GM19240 (cell line): Measurements from ENCODE around the gene ATP11A.

Experiments used
- DNase-seq: peaks from one replicate; pipeline ENCODE4 v3.0.0; 2011; ENCODE audit warnings: low spot score; ENCODE audit not compliant: insufficient read length

The ATP11A gene

DNA sequence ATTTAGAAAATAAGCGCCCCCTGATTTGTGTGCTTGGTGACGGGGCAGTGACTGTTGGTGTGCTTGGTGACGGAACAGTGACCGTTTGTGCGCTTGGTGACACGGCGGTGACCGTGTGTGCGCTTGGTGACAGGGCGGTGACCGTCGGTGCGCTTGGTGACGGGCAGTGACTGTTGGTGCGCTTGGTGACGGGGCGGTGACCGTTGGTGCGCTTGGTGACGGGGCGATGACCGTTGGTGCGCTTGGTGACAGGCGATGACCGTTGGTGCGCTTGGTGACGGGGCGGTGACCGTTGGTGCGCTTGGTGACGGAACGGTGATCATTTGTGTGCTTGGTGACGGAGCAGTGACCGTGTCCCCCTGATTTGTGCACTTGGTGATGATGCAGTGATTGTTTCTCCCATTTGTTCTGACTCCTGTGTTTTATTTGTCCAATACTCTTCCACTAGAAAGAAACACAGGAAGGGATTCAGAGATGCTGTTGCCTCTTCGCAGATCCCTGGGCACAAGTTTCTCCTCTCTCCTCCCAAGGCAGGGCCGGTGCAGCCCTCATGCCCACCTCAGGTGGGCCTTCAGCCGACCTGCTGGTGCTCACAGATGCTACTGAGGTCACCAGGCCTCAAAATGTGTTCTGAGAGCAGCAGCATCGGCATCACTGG, 128.3 kb downstream of the ATP11A start:
- no peak for DNase-seq

DNA sequence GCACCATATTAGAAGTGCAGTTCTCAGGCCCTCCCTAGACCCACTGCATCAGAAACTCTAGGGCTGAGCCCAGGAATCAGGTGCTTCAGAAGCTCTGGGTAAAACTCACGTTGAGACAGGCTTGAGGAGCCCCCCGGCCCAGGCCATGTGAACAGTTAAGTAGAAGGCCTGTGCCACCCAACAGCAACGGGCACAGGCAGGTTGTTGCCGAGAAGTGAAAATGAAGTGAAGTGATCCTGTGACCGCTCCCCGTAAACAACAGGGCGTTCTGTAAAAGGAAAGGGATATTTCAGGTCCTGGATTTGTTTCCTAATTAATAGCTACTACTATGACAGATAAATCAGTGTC, 128.8 kb downstream of the ATP11A start:
- no peak for DNase-seq

DNA sequence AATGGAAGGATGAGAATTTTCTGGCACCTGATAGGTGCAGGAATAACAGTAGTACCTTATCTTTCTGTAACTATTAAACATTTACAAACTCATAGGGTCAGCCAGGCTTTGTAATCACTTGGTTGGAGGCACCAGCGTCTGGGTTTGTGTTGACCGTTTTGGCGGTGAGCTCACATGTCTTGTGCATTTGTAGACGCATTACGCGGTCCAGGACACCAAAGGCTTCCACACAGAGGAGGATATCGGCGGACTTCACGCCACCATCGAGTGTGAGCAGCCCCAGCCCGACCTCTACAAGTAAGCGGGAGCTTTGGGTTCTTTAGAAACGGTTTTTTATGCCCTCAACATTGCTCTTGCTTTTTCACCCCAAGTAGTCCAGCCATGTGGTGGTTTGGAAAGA, 129.3 kb downstream of the ATP11A start:
- DNase-seq = no peak

DNA sequence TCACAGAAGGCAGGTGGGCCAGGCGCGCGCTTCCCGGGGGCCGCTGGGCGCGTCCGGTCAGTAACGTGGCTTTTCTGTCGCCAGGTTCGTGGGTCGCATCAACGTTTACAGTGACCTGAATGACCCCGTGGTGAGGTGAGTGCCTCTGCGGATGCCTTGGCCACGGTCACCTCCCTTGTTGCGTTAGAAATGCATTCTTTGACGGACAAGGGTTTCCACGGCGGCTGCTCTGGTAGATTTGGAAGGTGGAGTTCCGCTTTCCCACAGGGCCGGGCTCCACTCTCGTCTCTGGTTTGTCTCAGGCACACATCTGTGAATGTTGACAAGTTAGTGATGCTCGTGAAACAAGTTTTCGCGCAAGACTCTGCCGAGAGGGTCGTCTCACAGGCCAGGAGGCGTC, 130.0 kb downstream of the ATP11A start:
- no peak for DNase-seq

DNA sequence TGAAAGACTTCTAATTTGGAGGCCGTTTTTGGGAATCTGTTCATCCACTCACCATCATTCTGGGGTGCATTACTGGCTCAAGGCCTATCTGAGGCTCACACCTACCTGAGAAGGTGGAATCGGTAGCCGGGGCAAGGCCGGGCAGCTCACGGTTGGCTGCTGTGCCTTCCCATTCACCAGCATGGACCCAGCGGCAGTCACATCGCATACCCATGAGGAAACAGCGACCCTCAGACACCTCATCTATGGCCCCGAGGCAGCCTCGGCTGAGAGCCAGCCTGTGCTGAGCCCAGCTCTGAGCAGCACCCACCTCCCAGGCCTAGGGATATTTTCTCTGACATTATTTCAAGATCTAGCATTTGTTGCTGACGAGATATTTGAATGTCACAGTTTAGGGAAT, 130.5 kb downstream of the ATP11A start:
- DNase-seq = no peak

DNA sequence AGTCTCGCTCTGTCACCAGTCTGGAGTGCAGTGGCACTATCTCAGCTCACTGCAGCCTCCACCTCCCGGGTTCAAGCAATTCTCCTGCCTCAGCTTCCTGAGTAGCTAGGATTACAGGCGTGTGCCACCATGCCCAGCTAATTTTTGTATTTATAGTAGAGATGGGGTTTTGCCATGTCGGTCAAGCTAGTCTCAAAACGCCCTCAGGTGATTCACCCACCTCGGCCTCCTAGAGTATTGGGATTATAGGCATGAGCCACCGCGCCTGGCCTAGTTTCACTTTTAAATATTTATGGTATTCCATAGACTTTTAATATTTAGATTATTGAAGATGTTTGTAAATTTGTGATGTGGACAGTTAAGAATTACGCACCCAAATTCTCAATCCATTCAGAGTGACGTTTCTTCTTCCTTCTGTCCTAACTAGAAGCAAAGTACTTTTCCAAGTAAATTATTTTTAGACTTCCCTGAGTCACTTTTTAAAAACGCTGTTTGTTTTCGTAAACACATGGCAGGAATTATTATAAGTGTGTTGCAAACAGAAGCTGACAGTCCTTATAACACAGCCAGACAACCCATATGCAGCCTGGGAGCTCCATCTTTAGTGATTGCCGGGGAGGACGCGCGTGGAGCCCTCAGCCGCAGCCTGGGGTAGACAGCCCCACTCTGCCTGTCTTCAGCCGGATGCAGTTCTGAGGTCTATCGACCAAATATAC, 131.7 kb downstream of the ATP11A start:
- no peak for DNase-seq

DNA sequence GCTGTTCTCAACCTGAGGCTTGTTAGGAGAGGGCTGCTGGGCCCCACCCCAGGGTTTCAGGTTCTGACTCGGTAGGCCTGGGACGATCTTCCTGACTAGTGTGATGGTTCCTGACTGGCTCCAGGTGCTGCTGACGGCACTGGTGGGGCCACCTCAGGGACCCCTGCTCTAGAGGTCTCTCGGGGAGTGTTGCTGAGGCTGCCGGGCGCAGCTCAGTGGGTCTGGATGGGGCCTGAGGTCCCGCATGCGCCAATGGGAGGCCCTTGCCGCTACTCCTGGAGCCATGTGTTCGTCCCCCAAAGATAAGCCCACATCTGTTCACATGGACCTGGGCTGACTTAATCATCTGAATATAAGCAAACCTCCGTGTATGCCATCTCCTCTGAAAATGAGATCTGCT, 133.0 kb downstream of the ATP11A start:
- no peak for DNase-seq

DNA sequence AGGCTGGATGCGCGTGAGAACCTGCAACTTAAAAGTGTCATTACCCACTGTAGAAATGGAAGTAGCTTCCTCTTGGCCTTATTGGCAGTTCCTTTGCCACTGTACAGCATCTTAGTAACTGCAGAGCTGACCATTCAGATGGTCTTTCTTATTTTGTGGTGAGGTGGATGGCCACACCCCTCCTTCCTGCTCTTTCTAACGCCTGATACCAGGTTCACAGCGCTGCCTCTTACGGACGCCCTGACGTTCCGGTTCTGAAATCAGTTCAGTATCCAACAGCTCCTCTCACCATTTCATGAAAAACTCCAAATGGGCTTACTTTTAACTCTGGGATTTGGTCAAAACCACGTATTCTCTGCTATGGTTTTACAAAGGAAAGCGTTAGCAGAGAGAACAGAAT, 134.6 kb downstream of the ATP11A start:
- no peak for DNase-seq

DNA sequence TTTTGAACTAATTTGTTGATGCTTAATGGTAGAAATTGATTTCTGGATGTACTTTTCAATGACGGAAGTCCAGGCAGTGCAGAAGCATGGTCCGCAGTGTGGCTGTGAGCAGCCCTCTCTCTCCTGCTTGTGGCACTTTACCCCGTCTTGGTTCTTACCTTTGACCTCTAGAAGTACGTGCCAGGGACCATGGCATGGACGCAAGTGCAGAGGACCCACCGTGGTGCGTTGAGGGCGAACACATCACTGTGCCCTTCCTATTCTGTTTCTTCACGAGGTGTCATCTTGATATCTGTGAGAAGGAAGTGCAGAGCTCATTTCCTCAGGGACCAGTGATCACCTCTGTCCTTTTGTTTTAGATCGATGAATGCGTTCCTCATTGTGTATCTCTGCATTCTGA, 135.2 kb downstream of the ATP11A start:
- no peak for DNase-seq

DNA sequence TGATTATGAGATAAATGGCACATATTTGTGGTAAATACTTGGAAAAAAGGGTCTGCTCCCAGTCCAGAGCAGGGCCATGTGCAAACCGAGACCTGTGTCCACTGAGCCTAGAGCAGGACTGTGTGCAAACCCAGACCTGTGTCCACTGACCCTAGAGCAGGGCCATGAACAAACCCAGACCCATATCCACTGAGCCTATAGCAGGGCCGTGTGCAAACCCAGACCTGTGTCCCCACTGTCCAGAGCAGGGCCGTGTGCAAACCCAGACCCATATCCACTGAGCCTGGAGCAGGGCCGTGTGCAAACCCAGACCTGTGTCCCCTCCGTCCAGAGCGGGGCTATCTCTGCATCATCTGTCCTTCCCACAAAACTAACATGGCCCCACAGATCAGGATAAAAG, 136.0 kb downstream of the ATP11A start:
- DNase-seq = no peak

DNA sequence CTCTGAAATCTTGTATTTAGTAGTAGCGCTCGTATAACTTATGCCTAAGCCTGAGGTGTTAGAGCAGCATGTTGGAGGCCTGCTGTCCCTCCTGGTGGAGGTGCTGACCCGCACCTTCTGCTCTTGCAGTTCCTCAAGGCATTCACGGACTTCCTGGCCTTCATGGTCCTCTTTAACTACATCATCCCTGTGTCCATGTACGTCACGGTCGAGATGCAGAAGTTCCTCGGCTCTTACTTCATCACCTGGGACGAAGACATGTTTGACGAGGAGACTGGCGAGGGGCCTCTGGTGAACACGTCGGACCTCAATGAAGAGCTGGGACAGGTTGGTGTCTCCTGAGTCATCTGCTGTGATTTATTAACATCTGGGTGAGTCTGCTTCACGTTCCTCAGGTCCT, 136.7 kb downstream of the ATP11A start:
- no peak for DNase-seq

DNA sequence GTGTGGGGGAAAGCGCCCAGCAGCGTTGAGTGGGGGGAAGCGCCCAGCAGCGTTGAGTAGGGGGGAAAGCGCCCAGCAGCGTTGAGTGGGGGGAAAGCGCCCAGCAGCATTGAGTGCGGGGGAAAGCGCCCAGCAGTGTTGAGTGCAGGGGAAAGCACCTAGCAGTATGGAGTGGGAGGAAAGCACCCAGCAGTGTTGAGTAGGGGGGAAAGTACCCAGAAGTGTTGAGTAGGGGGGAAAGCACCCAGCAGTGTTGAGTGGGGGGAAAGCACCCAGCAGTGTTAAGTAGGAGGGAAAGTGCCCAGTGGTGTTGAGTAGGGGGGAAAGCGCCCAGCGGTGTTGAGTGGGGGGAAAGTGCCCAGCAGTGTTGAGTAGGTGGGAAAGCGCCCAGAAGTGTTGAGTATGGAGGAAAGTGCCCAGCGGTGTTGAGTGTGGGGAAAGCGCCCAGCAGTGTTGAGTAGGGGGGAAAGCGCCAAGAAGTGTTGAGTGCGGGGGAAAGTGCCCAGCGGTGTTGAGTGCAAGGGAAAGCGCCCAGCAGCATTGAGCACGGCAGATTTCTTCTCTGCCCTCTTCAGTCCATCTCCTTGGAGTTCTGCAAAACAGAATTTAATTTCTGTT, 138.4 kb downstream of the ATP11A start:
- no peak for DNase-seq

DNA sequence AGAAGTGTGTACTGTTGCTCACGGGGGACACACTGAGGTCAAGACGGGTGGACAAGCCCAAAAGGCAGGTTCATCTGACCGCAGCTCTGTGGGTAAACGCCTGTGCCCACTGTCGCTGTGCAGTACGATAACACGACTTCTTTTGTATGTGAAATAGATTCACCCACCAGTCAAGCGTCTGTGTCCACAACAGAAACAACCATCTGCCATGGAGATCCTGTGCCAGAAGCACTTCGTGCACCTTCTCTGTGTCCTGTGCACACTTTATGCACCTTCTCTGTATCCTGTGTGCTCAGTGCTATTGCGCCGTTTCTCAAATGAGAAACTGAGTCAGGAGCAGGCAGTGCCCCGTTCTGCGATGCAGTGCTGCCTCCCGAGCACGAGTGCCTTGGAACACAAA, 138.9 kb downstream of the ATP11A start:
- no peak for DNase-seq

DNA sequence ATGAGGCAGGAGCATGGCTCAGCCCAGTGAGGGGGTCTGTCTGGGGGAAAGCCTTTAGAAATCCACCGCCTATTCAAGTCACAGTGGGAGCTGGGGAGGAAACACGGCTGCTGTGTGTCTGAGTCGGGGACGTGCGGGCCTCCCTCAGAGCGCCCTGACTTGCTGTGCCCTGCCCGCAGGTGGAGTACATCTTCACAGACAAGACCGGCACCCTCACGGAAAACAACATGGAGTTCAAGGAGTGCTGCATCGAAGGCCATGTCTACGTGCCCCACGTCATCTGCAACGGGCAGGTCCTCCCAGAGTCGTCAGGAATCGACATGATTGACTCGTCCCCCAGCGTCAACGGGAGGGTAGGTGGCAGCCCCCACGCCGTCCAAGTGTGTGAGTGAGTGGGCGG, 141.4 kb downstream of the ATP11A start:
- no peak for DNase-seq

DNA sequence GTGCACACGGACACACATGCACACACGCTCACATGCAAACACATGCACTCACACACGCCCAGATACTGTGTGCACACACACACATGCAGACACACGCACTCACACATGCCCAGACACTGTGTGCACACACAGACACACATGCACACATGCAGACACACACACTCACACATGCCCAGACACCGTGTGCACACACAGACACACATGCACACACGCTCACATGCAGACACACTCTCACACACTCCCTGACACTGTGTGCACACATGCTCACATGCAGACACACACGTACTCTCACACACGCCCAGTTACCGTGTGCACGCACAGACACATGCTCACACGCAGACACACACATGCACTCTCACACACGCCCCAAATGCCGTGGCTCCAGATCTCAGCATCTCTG, 142.0 kb downstream of the ATP11A start:
- no peak for DNase-seq

DNA sequence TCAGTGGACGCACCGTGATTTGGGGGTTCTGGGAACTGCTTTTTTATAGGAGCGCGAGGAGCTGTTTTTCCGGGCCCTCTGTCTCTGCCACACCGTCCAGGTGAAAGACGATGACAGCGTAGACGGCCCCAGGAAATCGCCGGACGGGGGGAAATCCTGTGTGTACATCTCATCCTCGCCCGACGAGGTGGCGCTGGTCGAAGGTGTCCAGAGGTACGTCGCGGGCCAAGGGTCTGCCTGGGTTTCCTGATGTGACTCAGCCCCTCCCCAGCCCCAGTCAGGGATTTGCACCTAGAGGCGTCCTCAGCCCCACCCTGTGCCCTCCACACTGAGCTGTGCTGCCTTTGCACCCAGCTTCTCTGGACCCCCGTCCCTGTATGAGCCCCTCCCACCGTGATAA, 143.0 kb downstream of the ATP11A start:
- DNase-seq = no peak

DNA sequence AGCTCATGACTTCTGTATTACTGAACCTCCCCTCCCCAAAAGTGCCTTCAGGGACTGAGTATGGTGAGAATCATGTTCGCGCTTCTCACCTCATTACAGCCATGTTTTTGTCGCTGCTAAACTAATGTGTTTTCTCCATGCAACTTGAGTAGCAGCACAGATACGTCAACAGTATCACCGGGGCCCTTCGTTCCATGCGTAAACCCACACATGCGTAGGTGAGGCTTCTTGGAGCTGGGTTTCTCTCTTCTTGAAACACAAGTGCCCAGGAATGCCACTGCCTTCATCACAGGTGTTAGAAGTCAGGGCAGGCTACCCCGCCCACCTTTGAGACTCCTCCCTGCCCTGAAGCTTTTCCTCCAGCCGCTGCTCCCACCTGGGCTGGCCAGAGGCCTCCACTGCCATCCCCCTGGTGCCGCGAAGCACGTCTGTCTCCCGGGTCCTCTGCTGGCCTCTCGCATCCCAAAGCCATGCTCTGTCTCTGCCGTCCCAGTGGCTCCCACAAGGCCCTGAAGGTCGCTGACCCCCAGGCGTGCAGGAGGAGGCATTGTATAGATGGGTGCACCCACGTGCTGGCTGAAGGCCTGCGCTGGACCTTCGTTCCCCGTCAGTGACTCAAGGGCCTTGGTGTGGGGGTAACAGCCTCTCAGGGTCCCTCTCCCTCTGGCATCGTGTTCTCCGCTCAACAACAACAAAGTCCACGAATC, 143.9 kb downstream of the ATP11A start:
- DNase-seq = no peak

DNA sequence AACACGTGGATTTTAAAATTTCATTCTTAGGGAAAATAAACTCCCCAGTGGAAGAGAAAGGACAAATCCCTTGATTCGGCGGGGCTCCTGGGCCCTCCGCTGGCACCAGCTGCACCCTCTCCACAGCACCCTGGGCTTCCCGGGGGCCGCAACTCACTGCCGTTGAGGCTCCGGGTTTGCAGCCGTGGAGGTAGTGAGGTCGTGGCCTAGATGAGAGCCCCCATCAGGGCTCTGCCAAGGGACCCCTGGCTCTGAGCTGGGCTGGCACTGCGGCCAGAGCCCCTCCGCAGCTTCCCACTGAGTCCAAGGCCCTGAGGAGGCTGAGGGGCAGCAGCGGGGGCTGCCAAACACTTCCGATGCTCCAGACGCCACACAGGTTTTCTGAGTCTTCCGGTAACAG, 145.5 kb downstream of the ATP11A start:
- no peak for DNase-seq

DNA sequence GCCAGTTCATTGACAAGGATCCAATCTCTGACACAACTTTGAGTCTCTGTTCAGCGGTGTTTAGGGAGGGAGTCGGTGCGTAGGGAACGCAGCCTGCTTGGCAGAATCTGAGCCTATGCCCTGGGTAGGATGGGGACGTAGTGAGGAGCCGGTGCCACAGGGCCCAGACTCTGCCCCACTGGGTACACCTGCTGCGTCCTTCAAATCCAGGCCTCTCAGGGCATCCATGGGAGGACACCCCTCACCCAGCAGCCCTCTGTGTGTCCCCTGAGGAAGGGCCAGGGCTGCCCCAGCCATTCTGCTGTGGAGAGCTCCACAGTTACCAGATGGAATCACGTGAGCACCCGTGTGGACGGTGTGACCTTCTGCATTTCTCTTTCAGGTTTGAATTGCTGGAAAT, 146.0 kb downstream of the ATP11A start:
- no peak for DNase-seq

DNA sequence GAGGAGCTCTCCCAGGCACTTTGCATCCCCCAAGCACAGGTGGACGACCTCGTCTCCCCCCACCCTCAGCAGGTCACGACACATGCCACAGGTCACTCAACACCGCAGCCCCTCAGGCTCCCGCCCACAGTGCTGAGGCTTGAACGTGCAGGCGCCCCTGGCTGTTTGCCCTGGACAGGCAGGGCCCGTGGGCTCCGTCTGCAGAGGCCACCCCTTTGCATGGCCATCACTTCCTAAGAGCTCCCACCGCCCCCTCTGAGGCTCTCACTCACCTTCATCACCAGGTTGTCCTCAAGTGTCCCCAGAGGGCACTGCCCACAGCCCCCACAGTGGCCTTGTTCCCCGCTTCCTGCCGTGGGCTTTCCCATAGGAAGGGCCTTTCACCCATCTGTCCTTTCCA, 147.1 kb downstream of the ATP11A start:
- no peak for DNase-seq

DNA sequence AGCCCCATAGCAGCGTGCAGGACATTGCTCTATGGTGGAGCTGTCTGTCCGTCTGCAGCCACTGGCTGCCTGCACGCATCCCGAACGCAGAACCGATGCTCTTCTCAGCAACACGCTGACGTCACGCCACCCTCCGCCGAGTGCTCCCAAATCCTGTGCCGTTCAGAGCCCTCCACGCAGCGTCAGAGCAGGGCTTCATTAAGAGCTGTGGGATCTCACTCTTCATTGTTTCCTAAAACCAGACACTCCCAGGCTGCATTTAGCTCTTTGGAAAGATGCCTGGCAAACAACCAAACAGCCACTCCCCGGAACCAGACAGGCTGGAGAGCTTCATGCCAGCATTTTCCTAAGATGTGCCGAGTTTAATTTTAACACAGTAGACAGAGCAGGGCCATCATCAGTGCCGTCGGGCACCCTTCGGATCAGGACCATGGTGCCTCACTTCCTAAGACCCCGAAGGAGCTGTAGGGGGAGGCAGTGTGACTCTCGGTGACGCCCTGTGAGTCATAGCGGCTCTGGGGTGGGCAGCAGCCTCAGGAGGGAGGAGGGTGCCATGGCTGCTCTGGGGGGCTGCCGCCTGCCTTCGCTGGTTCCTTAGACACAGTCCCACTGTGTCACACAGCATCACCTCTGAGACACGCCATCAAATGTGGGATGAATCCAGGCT, 147.7 kb downstream of the ATP11A start:
- no peak for DNase-seq
